GM12878 (cell line): ENCODE results near the gene SVIL. TPM values are rescaled to one million over a fixed set of nuclear protein-coding genes. Genes with fewer than 3 reads are reported as not detected.

Experiments
- ATAC-seq: fragments of 200-7000 bp; cut with Tn5 transposase; 3 replicates; pipeline ENCODE4 v1.9.1; 2020; ENCODE audit warnings: mild to moderate bottlenecking, moderate library complexity
- BruUV-seq: library from RNA; stranded (reverse); fragments of 400-500 nt; replicated peaks from 2 replicates; lab custom pipeline; 2021; lab: Mats Ljungman, UMichigan
- CTCF ChIA-PET: fragments of 300-600 bp; sonication (Branson Sonifier 250); formaldehyde crosslinking; extraction: SDS; loops from one replicate; lab custom pipeline; 2021; ENCODE audit warnings: inconsistent platforms; lab: Yijun Ruan, JAX
- POLR2A ChIA-PET: fragments of 350-600 bp; formaldehyde crosslinking; extraction: SDS; loops from one replicate; lab custom pipeline; 2021; ENCODE audit warnings: inconsistent platforms; lab: Charles Lee
- RAD21 ChIA-PET: fragments of 300-600 bp; sonication (Branson Sonifier 250); formaldehyde crosslinking; loops from one replicate; lab custom pipeline; 2023; ENCODE audit warnings: antibody characterized with exemption; ENCODE audit not compliant: unreplicated experiment; lab: Charles Lee
- SMC1A ChIA-PET: fragments of 300-600 bp; sonication (Branson Sonifier 250); formaldehyde crosslinking; loops from one replicate; lab custom pipeline; 2023; ENCODE audit not compliant: unreplicated experiment, uncharacterized antibody; lab: Charles Lee
- DNase-seq: peaks from one replicate; pipeline ENCODE4 v3.0.0-alpha.2; 2011; ENCODE audit warnings: low read depth, low spot score
- FAIRE-seq: peaks from 3 replicates; lab custom pipeline; 2011; peaks lifted over from hg19 to GRCh38; lab: Jason Lieb, UNC
- H2AFZ ChIP-seq: 2 replicates; pipeline ENCODE4 v1.6.0; 2011; ENCODE audit warnings: low read depth, low read length, control low read depth; ENCODE audit not compliant: control insufficient read depth
- H3K27ac ChIP-seq: 2 replicates; pipeline ENCODE4 v1.5.1; 2011; ENCODE audit warnings: control low read depth; ENCODE audit not compliant: control insufficient read depth, insufficient read depth
- H3K27me3 ChIP-seq, 2 experiments: replicated peaks in 1 of 2; 2 replicates each; pipeline versions ENCODE4 v1.6.0 to v1.6.1; 2011; ENCODE audit warnings: low read length in 1 of 2; ENCODE audit not compliant: control insufficient read depth in 2 of 2, insufficient read depth in 2 of 2
- H3K36me3 ChIP-seq, 2 experiments: 2 replicates each; pipeline ENCODE4 v1.5.1; 2011; ENCODE audit warnings: low read length in 1 of 2; ENCODE audit not compliant: control insufficient read depth in 2 of 2, insufficient read depth in 2 of 2
- H3K4me1 ChIP-seq: 2 replicates; pipeline ENCODE4 v1.6.1; 2011; ENCODE audit warnings: mild to moderate bottlenecking, low read length, moderate library complexity, mixed read lengths; ENCODE audit not compliant: control insufficient read depth, insufficient read depth
- H3K4me2 ChIP-seq: 2 replicates; pipeline ENCODE4 v1.6.0; 2011; ENCODE audit warnings: control low read depth; ENCODE audit not compliant: control insufficient read depth, insufficient read depth
- H3K4me3 ChIP-seq: fragments of 200-600 bp; sonication (generic); 2 replicates; pipeline ENCODE4 v1.5.1; 2016
- H3K79me2 ChIP-seq: 2 replicates; pipeline ENCODE4 v1.6.0; 2011; ENCODE audit warnings: low read length; ENCODE audit not compliant: control insufficient read depth, insufficient read depth
- H3K9ac ChIP-seq: 2 replicates; pipeline ENCODE4 v1.8.0; 2011; ENCODE audit warnings: low read length, control low read depth, mixed read lengths; ENCODE audit not compliant: control insufficient read depth, insufficient read depth
- H3K9me3 ChIP-seq: replicated peaks from 3 replicates; pipeline ENCODE4 v1.5.1; 2011; ENCODE audit warnings: mild to moderate bottlenecking, low read length; ENCODE audit not compliant: control insufficient read depth, insufficient read depth
- H4K20me1 ChIP-seq: 2 replicates; pipeline ENCODE4 v1.6.0; 2011; ENCODE audit not compliant: control insufficient read depth, insufficient read depth
- CBX3 ChIP-seq: fragments of 200-600 bp; sonication (generic); IDR thresholded peaks from 2 replicates; pipeline ENCODE4 v1.6.1; 2016; ENCODE audit warnings: low read depth, borderline replicate concordance
- CREM ChIP-seq: IDR thresholded peaks from 2 replicates; pipeline ENCODE4 v1.6.1; 2014; ENCODE audit warnings: antibody characterized with exemption, low read depth
- CTCF ChIP-seq, 3 experiments: IDR thresholded peaks in 2 of 3; conservative IDR thresholded peaks in 1 of 3; 2 replicates each; pipeline ENCODE4 v1.5.1; 2011; ENCODE audit warnings: low read depth in 3 of 3, low read length in 3 of 3, mild to moderate bottlenecking in 3 of 3, control low read depth in 2 of 3, moderate library complexity in 2 of 3, inconsistent platforms in 1 of 3, mixed read lengths in 1 of 3; ENCODE audit not compliant: control insufficient read depth in 2 of 3, insufficient read depth in 1 of 3; ENCODE audit errors: extremely low read depth in 1 of 3
- CUX1 ChIP-seq: IDR thresholded peaks from 2 replicates; pipeline ENCODE4 v1.6.1; 2012; ENCODE audit warnings: improper control_type of control experiment, low read depth, low read length; ENCODE audit not compliant: insufficient replicate concordance
- HCFC1 ChIP-seq: fragments of 150-350 bp; IDR thresholded peaks from 2 replicates; pipeline ENCODE4 v1.6.1; 2014; ENCODE audit warnings: low read length
- NR2C2 ChIP-seq: IDR thresholded peaks from 2 replicates; pipeline ENCODE4 v1.6.1; 2011; ENCODE audit warnings: borderline replicate concordance, low read depth; ENCODE audit not compliant: control insufficient read depth, insufficient read length
- WRNIP1 ChIP-seq: IDR thresholded peaks from 2 replicates; pipeline ENCODE4 v1.6.1; 2011; ENCODE audit warnings: low read depth, low read length, improper control_type of control experiment, borderline replicate concordance
- ZBTB33 ChIP-seq: fragments of 450-650 bp; IDR thresholded peaks from 2 replicates; pipeline ENCODE4 v1.6.1; 2017; ENCODE audit warnings: mild to moderate bottlenecking
- ZNF687 ChIP-seq: fragments of 450-650 bp; IDR thresholded peaks from 2 replicates; pipeline ENCODE4 v1.6.1; 2017; ENCODE audit warnings: mild to moderate bottlenecking, moderate library complexity
- WGBS: methylation state at CpG from one replicate; pipeline ENCODE4 v1.1.6; 2016; ENCODE audit warnings: low lambda C conversion rate; ENCODE audit not compliant: insufficient replicate concordance, insufficient coverage; ENCODE audit errors: missing lambda C conversion rate; 5-methylcytosine and 5-hydroxymethylcytosine counted together
- in situ Hi-C: fragments of 300-500 bp; cut with MboI; formaldehyde crosslinking; loops from 9 replicates; pipeline ENCODE4 v1.14.3; 2018; ENCODE audit warnings: mixed read lengths
- intact Hi-C: fragments of 100-400 bp; cut with micrococcal nuclease; formaldehyde crosslinking; loops from one replicate; pipeline ENCODE4 v1.14.2; 2022; ENCODE audit not compliant: unreplicated experiment
- polyA plus RNA-seq, 11 experiments: library from polyadenylated mRNA; depleted of rRNA in 4 of 11; unstranded in 6 of 11; stranded (reverse) in 5 of 11; fragments of >200 nt; fragmentation: Nextera tagmentation in 4 of 11; fragmentation: Illumina TruSeq in 1 of 11; extraction: Ambion mirVana in 4 of 11; extraction: Trizol in 1 of 11; gene quantifications; 1 replicate in 1 of 11; 2 replicates in 10 of 11; pipeline versions ENCODE4 v1.2.1 to v1.2.3, GENCODE V29; 2011 to 2016; ENCODE audit warnings: inconsistent platforms in 2 of 11, missing spikeins in 2 of 11, low read depth in 1 of 11
- total RNA-seq, 4 experiments: library from RNA; depleted of rRNA in 3 of 4; stranded (reverse); fragments of >200 nt in 3 of 4; fragmentation: Illumina TruSeq in 1 of 4; extraction: Trizol in 1 of 4; gene quantifications; 2 replicates each; pipeline versions ENCODE4 v1.2.1 to v1.2.3, GENCODE V29; 2013 to 2021

The SVIL gene
- total and polyA plus RNA-seq, 10 of the 15 experiments (the other 5 are each of a cell fraction or from before 2014, with no cell fraction given), result 0.22 to 1.9 (median 0.87) TPM

- whole genome bisulfite sequencing, result 91% methylated on average over 5 of the region's 5 CpGs
- FAIRE-seq (no peak), ATAC-seq (no peak), DNase-seq (no peak)
- no TSS peak for BruUV-seq
- H3K36me3 ChIP-seq, result peaks cover 0 to 2% of the 10 kb centered on the region in 2 experiments; a peak in 1 of 4 replicates
- SMC1A ChIA-PET, result interaction anchor here (0.6 kb wide), 1 partner anchor 186 kb away, joined by 3 read pairs; no protein-coding TSS in a partner anchor
- no peaks in the 10 kb centered on the region for H4K20me1 ChIP-seq
- POLR2A ChIA-PET, result no interaction called here
- H3K27ac ChIP-seq, result no peak overlapping the region
- no peak overlapping the region for H3K9ac ChIP-seq
- RAD21 ChIA-PET, result no interaction called here
- CTCF ChIA-PET, result interaction anchor here (0.8 to 2.3 kb wide), 3 partner anchors 14 to 28 kb away, joined by 3 to 14 read pairs (median 4); no protein-coding TSS in a partner anchor
- no peak overlapping the region for H2AFZ ChIP-seq
- no peaks in the 10 kb centered on the region for H3K4me1 ChIP-seq
- no peak overlapping the region for H3K4me3 ChIP-seq
- H3K79me2 ChIP-seq, result no peaks in the 10 kb centered on the region
- in situ Hi-C loops (no loop called here), intact Hi-C loops (no loop called here)
- no peaks in the 10 kb centered on the region for H3K9me3 ChIP-seq
- H3K4me2 ChIP-seq, result no peak overlapping the region
- H3K27me3 ChIP-seq, result no peaks in the 10 kb centered on the region
- TF ChIP-seq WRNIP1 (no peak), HCFC1 (no peak), ZNF687 (no peak), CREM (no peak), CBX3 (no peak), CTCF (IDR thresholded peaks at IDR 0.05 in 2 of 3, conservative IDR thresholded peaks at IDR 0.05 in 1 of 3; ENCODE audit: control insufficient read depth in 2 of 3, extremely low read depth in 1 of 3, insufficient read depth in 1 of 3, low read depth in 3 of 3, low read length in 3 of 3) (no peak), NR2C2 (no peak), CUX1 (no peak), ZBTB33 (no peak)
These were observed 152.8 kb downstream of the SVIL start for GRCh38 chr10:29481906-29482440.
